Measurements from ENCODE around the gene STN1.

STN1 gene

DNA sequence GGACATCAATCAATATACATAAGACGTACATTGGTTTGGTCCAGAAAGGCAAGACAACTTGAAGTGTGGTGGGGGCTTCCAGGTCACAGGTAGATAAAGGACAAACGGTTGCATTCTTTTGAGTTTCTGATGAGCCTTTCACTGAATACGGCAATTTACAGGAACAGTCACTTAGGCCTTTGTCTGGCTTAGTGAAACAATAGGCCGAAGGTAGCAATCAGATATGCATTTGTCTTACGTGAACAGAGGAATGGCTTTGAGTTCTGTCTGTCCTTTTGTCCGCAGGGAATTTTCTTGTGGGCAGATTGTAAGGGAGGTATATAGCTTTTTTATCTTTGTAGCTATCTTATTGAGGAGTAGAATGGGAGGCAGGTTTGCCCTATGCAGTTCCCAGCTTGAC is 10.8 kb upstream of the STN1 start:
- no peak for DNase-seq

DNA sequence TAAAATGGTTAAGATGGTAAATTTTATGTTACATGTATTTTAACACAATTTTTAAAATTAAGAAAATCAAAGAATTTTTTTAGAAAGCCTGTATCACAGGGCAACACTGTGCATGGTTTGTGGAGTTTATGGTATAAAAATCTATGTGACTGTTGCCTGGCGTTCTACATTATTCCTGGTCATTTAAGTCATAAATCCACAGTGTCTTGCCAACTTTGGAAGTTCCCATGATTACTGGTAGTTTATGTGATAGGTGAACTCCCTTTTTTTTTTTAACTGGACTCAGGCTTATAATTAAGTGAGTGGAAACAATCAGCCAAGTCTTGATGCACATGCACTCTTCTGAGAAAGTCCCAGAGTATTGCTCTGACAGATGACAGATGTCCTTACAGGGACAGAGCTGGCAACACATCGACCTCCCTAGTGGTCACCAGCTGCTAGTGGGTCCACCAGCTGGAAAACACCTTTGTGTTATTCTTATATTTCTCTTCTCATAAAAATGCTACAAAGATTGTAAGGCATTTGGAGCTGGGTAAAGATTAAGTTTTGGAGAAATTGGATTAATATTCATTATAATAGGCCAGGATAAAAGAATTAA is 8.8 kb upstream of the STN1 start:
- no peak for DNase-seq

DNA sequence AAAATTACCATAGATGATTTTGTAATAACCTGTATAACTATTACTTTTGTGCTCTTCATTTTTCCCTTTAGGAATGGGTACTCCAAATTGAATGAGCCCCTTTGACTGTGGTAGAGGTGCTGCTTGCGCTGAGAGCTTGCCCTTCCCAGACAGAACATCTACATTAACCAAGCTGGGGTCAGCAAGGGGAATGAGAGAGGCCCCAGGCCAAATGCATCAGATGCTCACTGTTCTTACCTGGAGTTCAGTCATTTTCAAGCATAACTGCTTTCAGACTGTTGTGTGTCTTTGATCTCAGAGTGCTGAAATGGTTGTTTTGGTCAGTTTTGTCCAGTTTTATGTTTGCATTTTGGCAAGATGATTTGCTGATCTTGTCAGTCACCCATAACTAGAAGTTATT is 7.6 kb upstream of the STN1 start:
- DNase-seq, result no peak

DNA sequence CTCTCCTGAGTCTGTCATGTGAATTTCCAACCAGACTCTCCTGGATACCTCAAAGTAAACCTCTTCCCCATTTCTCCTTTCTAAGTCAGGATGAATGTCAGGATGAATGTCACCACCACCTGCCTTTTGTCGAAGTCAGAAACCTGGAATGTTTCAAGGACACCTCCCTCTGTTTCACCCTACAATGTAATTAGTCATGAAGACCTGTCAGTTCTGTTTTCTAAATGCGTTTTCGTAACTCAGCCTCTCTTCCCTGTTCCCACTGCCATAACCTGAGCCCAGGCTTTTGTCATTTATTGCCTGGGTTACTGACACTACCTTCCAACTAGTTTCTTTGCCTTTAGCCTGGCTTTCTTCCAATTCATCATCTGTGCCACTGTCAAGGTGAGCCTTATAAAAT is 5.5 kb upstream of the STN1 start:
- no peak for DNase-seq

DNA sequence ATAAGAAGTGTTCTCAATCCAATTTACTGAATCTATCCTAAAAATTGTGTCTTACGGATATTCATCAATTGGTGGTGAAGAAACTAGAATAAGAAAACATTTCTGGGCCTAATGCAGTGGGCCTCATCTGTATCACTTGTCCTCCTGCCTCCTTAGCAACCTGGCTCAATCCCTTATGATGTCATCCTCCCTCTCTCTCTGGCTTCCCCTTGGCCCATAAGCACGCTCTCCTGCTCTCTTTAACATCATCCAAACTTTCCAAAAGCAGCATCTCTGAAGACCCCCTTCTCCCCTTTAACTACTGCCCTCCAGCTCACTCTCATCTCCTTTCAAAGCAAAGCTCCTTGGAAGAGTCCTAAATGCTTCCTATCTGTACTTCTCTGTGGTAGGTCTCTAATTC is 4.7 kb upstream of the STN1 start:
- no peak for DNase-seq

DNA sequence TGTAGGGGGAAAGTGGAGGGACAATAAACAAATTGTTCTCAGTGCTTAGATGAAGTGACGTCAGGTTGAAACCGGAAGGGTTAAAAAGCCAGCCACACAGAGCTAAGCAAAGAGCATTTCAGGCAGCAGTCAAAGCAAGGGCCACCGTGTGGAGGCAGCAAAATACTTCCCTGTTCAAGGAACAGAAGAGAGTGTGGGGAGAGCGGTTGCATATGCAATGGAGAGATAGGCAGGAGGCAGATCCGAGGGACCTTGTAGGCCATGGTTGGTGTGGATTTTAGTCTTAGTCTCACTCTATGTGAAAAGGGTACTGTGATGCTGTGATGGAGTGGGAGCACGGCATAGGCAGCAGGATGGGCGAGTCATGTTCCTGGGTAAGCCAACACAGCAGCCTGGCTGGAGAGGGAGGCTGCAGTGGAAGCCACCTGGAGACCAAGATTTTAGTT is 3.8 kb upstream of the STN1 start:
- DNase-seq, result no peak

DNA sequence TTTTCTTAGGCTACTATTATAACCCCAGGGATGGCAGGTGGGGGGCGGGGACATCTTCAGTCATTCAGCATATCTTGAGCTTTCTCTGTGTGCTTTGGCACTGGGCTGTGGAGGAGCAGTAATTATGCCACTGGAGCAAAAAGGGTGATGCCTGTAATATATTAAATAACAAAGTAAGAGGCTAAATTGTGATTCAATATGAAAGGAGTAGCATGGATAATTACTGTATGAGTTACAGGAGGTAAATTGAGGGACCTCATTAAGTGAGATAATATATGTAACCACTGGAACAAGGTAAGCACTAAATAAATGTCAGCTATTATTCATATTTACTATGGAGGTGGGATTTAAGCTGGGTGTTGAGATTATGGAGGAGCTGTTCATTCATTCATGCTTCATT is 3.3 kb upstream of the STN1 start:
- no peak for DNase-seq

DNA sequence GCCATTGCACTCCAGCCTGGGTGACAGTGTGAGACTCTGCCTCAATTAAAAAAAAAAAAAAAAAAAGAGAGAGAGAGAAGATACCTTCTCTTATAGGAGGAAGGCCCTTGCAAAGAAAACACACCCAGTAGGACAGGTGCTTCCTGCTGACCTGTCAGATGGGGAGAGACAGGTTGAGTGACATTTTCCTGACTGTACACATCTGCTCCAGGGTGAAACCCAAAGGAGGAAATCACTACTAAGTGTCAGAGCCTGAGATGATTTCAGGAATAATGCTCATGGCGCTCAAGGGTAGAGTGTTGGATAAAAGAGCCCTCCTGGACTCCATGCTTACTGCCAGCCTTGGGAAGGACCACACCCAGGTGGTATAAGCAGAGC is 1.7 kb upstream of the STN1 start:
- no peak for DNase-seq

DNA sequence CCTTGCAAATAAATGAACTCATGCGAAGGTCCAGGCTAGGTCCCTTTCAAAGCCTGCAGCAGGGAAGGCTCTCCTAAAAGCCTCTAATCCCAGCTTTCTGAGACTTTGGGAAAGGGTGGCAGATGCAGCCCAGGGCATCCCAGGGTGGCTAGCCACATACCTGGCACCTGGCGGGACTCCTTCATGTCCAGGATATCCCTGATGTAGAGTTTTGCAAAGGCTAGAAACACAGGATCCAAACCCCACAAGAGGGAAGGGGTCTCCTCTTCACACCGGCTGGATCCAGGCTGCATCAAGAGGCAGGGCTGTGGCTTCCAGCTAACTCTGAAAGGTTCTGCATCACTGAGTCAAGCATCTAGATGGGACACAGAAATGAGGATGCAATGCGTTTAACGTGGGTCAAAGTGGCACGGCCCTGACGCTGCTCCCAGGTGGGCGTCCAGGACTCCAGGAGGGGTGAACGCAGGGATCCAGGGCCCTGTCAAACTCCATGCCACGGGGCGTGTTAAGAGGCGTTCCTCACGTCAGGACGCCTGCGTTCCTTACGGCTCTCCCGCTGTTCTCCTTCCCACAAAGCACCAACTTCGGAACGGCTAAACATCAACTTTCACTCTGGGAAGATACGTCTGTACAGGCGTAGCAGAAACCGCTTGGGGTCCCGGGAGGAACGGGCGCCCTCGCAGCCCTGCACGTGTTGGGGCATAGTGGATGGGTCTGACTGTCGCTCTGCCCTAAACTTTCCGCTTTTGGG is 507 bp downstream of the STN1 start:
- DNase-seq, result no peak

DNA sequence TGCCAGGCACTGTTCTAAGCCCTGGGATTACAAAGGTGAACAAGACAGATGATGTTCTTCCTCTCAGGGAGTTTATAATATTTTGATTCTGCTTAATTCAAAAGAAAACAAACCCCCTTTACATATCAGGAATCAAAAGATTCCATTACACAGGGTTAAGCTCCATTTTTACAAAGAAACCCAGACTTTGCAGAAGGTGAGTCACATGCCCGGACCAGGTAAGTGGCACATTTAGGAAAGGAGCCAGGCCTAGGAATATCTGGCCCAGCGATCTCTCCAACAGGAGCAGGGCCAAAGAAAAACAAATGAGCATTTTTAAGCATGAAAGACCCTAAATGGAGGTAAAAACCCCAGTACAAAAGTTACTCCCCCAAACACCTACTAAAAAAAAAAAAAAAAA is 1.1 kb downstream of the STN1 start:
- no peak for DNase-seq

DNA sequence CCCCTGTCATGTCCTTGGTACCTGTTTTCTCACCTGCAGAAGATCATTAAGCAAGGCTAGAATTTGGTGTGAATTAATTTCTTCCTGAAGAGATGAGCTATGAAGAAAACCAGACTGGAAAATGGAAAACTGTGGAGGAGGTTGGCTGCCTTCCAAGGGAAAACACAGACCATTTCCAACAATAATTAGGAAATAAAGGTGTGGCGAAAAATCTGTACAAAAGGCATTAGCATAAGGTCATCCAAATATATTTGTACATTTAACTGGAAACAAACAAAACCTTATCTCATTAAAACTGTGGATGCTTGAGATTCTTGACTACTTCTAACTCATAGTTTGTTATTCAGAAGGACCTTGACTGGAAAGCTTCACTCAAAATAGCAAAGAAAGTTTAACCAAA is 1.7 kb downstream of the STN1 start:
- DNase-seq, result no peak

DNA sequence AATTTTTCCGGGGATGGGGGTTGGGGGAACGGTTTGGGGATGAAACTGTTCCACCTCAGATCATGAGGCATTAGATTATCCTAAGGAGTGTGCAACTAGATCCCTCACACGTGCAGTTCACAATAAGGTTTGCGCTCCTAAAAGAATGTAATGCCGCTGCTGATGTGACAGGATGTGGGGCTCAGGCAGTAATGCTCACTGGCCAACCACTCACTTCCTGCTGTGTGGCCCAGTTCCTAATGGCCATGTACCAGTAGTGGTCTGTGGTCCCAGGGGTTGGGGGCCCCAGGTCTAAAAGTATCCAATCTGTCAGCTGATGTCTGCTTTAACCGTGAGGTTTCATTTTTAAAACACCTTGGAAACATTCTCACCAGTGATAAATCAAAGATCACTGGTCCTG is 2.2 kb downstream of the STN1 start:
- DNase-seq, result no peak

DNA sequence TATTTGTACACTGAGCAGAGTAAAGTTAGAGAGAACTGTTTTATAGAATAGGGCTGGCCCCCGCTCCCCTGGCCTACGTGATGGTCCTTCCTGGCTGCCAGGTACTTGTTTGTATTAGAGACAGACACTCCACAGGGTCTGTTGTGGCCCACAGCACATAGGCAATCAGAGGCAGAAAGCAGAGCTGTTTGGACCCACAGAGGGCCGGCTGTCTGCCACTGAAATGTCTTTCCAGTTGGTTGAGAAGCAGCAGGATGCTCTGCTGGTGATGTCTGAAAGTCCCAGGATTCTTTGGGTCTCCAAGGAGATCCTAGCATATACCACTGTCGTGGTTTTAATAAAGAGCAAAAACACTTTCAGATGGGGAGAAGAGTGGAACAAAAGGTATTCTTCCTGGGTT is 5.2 kb downstream of the STN1 start:
- no peak for DNase-seq

DNA sequence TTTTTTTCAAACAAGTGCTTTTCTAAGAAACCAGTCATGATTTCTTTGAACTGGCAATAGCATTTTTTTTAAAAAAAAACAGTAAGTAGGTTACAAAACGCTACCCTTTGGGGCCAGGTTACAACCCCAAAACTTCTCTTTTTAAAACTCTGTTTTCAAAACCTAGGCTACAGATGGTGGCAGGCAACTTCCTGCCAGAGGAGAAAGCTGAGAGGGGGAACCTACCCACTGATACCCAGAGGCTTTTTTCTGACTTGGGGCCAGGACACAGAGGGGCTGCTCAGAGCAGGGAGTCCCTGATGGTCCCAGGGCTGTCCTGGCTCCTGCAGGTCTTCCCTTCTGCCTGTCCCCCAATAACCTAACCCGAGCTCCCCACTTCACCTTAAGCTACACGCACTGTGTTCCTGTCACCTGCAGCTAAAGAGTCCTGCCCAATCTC is 6.9 kb downstream of the STN1 start:
- no peak for DNase-seq

DNA sequence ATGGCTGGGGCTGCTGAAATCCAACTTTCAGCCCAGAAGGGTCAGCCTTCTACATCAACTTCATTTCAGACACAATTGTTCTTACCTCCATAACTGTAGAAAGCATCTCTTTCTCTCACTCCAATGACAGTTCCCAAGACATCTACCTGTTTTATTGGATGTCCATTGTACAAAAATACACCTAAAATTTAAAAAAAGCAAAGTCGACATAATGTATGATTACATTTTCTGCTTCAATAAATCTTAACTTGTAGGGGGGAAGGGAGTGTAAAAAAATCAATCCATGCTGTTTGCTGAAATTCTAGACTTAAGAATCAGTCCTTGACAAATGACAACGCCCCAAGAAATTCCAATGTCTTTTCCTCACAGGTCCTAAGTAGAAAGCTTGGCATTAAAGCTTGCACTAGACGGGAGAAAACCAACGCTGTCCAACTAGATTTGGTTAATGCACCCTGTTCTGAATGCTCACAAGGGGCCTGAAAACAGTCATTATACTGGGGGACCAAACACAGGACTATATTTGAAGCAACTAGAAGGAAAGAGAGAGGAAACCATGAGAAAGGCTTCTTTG is 7.5 kb downstream of the STN1 start:
- DNase-seq, result no peak

DNA sequence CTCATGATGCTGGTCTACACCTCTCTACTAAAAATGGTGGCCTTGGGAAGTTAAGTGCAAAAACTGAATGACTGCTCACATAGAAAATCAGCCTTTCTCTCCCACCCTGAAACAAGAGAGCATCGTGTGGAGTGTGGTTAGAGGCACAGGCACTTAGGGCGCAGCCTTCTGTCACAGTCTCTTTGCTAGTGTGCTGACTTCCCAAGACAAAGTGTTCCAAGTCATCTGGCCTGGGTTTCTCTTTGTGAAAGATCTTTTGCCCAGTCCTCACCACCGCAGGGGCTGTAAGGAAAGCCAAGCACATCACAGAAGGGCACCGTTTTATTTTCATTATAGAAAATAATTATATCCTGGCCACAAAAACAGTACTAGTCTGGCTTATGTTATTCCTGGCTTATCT is 12.5 kb downstream of the STN1 start:
- DNase-seq, result no peak

DNA sequence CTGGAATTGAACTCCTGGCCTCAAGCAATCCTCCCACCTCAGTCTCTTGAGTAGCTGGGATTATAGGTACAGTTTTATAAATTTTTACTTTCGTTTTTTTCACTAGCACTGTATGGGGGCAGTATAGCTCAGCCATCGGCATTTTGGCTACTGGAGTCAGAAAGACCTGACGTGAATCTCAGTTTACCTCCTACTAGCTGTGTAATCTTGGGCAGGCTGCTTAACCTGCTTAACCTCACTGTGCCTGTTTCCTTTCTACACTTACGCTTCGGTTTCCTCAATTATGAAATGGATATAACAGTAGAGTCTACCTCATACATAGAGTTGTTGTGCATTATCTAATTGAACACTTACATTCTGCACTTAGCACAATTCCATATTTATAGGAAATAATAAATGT is 16.7 kb downstream of the STN1 start:
- DNase-seq, result no peak

DNA sequence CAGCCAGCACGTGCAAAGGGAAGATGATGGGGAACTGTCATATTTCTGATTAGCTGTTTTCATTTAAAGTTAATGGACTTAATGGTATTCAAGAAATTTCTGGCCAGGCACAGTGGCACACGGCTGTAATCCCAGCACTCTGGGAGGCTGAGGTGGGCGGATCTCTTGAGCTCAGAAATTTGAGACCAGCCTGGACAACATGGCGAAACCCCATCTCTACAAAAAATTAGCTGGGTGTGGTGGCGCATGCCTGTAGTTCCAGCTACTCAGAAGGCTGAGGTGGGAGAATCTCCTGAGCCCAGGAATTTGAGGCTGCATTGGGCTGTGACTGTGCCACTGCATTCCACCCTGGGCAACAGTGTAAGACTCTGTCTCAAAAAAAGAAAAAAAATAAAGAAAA is 18.7 kb downstream of the STN1 start:
- no peak for DNase-seq

DNA sequence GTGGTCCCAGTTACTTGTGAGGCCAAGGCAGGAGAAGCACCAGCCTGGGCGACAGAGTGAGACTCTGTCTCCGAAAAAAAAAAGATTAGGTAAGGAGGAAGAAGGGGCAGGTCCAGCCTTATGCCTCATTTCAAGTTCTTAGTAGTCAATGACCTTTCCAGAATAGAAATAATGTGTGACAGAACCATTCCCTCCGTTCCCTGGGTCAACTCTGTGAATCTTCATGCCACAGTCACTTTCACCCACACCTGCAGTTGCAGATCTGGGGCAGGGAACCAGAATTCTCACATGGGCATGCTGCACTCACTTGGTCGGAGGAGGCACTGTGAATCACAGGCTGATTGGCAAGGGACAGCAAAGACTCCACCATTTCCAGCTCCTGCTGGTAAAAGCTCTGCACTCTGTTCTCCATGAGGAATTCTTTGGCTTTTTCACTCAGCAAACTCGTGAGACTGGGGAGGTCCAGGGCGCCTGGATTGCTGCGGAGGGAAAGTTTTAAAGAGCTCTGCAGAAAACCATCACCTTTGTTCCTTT is 20.7 kb downstream of the STN1 start:
- DNase-seq, result no peak

DNA sequence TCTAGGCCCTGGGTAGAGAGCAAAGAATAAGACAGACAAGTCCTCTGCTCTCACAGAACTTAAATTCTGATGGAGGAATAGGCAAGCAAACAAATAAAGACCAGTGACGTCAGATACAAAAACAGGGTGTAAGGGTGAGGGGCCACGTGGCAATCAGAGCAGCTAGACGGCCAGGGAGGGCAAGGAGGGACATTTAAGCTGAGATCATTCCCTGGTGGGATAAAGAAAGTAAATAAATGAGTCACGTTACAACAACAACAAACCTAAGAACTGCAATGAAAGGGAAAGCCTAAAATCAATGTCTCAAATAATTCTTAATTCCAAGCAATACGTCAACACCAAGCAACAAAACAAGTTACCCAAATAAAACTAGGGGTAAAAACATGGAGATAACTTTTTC is 21.8 kb downstream of the STN1 start:
- DNase-seq, result no peak

DNA sequence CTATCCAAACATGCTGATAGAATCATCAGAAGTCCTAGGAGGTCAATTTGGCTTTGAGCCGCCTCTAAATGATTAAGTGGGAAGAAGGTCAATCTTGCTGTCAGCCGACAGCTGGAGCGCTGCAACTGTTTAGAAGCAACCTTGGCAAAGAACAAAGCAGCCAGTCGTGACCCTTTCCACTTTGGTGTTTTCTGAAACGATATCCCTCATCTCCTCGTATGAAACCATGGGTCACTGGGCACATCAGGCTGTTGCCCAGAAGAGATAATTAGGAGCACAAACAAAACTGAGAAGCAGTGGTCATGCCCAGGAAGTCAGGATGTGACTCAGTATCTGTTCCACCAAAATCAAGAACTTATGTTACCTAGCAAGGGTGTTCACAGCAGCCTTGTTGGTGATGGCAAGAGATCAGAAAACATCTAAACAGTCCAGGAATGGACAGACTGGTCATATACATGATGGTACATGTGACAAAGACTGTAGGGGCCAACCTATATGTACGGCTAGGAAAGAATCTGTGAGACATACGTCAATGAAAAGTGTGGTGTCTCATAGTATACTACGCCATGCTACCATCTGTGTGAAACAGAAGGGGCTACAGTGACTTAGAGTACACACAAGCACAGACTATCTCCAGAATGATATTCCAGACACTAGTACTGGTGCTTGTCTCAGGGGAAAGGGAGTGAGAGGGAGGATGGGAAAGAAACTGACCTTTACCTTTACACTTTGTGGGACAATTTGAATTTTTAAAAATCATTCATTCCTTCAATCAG is 22.4 kb downstream of the STN1 start:
- DNase-seq, result no peak

DNA sequence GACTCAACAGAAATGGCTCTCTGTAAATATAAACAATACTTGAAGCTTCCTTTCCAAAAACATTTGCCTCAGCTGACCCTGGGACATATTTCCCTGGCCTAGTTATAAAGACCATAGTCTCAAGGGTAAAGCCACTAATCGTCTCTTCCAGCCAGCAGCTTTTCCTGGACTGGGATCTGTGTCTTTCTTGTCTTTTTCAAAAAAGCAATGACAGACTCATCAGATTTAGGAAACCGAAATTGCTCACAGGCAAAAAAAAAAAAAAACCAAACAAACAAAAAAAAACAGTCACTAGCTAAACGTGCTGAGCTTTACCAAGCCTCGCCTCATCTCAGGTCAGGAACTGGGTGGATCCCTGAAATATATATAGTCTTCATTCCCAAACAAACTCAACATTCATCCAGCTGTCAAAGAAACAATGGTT is 23.5 kb downstream of the STN1 start:
- no peak for DNase-seq

DNA sequence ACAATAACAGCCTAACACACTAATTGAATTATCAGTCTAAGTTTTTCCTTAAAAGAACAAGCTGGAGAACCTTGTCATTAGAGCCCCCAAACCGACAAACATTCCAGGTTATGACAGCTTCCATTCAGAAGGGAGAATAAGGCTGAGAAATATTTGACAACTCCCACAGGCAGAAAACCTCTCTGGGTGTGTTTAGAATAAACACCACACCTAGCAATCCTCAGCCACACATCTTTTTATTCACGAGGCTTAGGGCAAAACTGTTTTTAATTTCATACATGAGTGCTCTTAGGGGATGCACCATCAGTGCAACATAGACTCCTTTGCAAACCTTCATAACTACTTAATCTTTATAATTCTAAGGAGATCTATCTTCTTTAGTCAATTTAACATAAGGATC is 24.2 kb downstream of the STN1 start:
- no peak for DNase-seq

DNA sequence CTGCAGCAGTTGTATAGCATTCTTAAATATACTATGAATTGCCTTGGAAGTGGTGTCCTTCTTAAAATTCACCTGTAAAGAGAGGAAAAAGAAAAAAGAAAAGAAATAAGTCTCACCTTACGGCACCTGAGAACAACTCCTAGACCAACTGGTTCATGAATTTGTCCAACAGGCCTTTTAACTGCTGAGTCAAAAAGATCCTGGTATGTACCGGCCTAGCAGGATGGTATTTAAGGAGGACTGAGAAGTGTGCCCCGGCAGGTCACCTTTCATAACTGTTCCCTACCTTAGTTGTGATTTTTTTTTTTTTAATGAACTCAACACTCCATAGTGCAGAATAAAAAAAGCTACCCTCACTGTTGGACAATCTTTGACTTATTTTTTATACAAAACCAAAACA is 25.8 kb downstream of the STN1 start:
- no peak for DNase-seq

Data from left hindlimb (tissue), 1 donor.